ENCODE measurements around the gene TUT7.
"Not testable (repeated sequence)": the region's sequence is repeated elsewhere in the genome, so short reads cannot be mapped to it uniquely, and the experiment has no call there.

Gene TUT7

DNA sequence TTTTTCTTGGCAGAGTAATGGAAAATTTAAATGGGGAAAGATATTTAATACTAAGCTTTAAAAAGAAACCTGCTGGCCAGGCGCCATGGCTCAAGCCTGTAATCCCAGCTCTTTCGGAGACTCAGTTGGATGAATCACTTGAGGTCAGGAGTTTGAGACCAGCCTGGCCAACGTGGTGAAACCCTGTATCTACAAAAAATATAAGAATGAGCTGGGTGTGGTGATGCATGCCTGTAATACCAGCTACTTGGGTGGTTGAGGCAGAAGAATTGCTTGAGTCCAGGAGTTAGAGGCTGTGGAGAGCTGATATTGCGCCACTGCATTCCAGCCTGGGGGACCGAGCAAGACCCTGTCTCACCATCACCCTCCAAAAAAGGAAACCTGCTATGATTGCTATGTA lies 32.8 kb downstream of the TUT7 start:
- H3K18ac ChIP-seq (ENCODE audit: low read length): no peak overlapping the region
- no peak overlapping the region for H3K4ac ChIP-seq (ENCODE audit: low read length)
- no peak overlapping the region for H2AFZ ChIP-seq (ENCODE audit: low read length)
- H3K23ac ChIP-seq (ENCODE audit: low read depth, low read length, poor library complexity): no peak overlapping the region
- H3K27ac ChIP-seq (replicated peaks; ENCODE audit: low read length): no peak overlapping the region
- no peak overlapping the region for H3K9ac ChIP-seq (ENCODE audit: low read depth, low read length, poor library complexity)
- H3K14ac ChIP-seq (ENCODE audit: low read length): no peak overlapping the region
- DNase-seq (ENCODE audit: low spot score): no peak
- H3K27me3 ChIP-seq (ENCODE audit: control insufficient read depth in 3 of 3, insufficient read depth in 3 of 3, low read depth in 1 of 3, low read length in 3 of 3): no peaks in the 10 kb centered on the region
- no peak overlapping the region for H2BK12ac ChIP-seq (ENCODE audit: low read length)
- no peak overlapping the region for H3K4me2 ChIP-seq (ENCODE audit: insufficient read depth, low read length, poor library complexity, severe bottlenecking)
- no peaks in the 10 kb centered on the region for H3K4me1 ChIP-seq (ENCODE audit: control insufficient read depth in 2 of 2, insufficient read depth in 1 of 2, low read depth in 1 of 2, low read length in 2 of 2)
- no peak overlapping the region for H4K8ac ChIP-seq (ENCODE audit: low read depth, low read length)
- H3K4me3 ChIP-seq (ENCODE audit: low read length in 2 of 2): no peak overlapping the region
- H2BK5ac ChIP-seq (ENCODE audit: low read length): no peak overlapping the region
- H2BK120ac ChIP-seq (ENCODE audit: low read depth, low read length): no peak overlapping the region
- no peaks in the 10 kb centered on the region for H3K9me3 ChIP-seq (replicated peaks in 1 of 2; ENCODE audit: control insufficient read depth in 2 of 2, insufficient read depth in 1 of 2, low read depth in 1 of 2, low read length in 2 of 2)
- H3K36me3 ChIP-seq (replicated peaks in 1 of 2; ENCODE audit: control insufficient read depth in 2 of 2, insufficient read depth in 2 of 2, low read length in 2 of 2): peaks cover 20 to 98% of the 10 kb centered on the region in 2 donors
- H3K79me1 ChIP-seq (ENCODE audit: low read depth, low read length): no peaks in the 10 kb centered on the region
- WGBS, 2 donors (ENCODE audit: extremely low coverage in 2 of 2, insufficient read length in 2 of 2, insufficient replicate concordance in 1 of 2): no CpG with 5 or more reads among the region's 5 CpGs
- H2AK5ac ChIP-seq (ENCODE audit: low read depth, low read length): no peak overlapping the region
- H2BK15ac ChIP-seq (ENCODE audit: low read length): no peak overlapping the region
- no peak overlapping the region for H4K91ac ChIP-seq (ENCODE audit: low read depth, low read length, poor library complexity)

DNA sequence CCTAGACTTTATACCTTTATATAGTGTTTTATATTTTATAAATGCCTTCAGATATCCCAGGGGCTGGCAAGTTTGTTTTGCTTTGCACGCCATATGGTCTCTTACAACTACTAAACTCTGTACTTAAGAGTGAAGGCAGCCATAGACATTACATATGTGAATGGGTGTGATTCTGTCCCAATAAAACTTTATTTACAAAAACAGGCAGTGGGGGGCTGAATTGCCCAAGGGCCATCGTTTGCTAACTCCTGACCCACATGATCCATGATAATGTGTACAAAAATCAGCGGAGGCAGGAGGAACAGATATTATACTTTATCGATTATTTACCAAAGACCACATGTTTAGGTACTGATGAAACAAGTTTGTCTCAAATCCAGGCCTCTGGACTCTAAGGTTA lies 36.0 kb downstream of the TUT7 start:
- no peak overlapping the region for H3K4me2 ChIP-seq (ENCODE audit: insufficient read depth, low read length, poor library complexity, severe bottlenecking)
- no peak overlapping the region for H3K18ac ChIP-seq (ENCODE audit: low read length)
- no peak overlapping the region for H4K8ac ChIP-seq (ENCODE audit: low read depth, low read length)
- no CpG with 5 or more reads among the region's 4 CpGs for WGBS, 2 donors (ENCODE audit: extremely low coverage in 2 of 2, insufficient read length in 2 of 2, insufficient replicate concordance in 1 of 2)
- H3K23ac ChIP-seq (ENCODE audit: low read depth, low read length, poor library complexity): no peak overlapping the region
- H2BK5ac ChIP-seq (ENCODE audit: low read length): no peak overlapping the region
- no peak overlapping the region for H4K91ac ChIP-seq (ENCODE audit: low read depth, low read length, poor library complexity)
- no peak overlapping the region for H3K14ac ChIP-seq (ENCODE audit: low read length)
- no peak for DNase-seq (ENCODE audit: low spot score)
- H3K79me1 ChIP-seq (ENCODE audit: low read depth, low read length): no peaks in the 10 kb centered on the region
- no peak overlapping the region for H2BK15ac ChIP-seq (ENCODE audit: low read length)
- H3K4ac ChIP-seq (ENCODE audit: low read length): no peak overlapping the region
- H2BK120ac ChIP-seq (ENCODE audit: low read depth, low read length): no peak overlapping the region
- no peaks in the 10 kb centered on the region for H3K27me3 ChIP-seq (ENCODE audit: control insufficient read depth in 3 of 3, insufficient read depth in 3 of 3, low read depth in 1 of 3, low read length in 3 of 3)
- H3K9ac ChIP-seq (ENCODE audit: low read depth, low read length, poor library complexity): no peak overlapping the region
- H2AK5ac ChIP-seq (ENCODE audit: low read depth, low read length): no peak overlapping the region
- no peak overlapping the region for H3K4me3 ChIP-seq (ENCODE audit: low read length in 2 of 2)
- no peak overlapping the region for H2AFZ ChIP-seq (ENCODE audit: low read length)
- no peaks in the 10 kb centered on the region for H3K9me3 ChIP-seq (replicated peaks in 1 of 2; ENCODE audit: control insufficient read depth in 2 of 2, insufficient read depth in 1 of 2, low read depth in 1 of 2, low read length in 2 of 2)
- peaks cover 13 to 98% of the 10 kb centered on the region in 2 donors for H3K36me3 ChIP-seq (replicated peaks in 1 of 2; ENCODE audit: control insufficient read depth in 2 of 2, insufficient read depth in 2 of 2, low read length in 2 of 2)
- no peaks in the 10 kb centered on the region for H3K4me1 ChIP-seq (ENCODE audit: control insufficient read depth in 2 of 2, insufficient read depth in 1 of 2, low read depth in 1 of 2, low read length in 2 of 2)
- no peak overlapping the region for H3K27ac ChIP-seq (replicated peaks; ENCODE audit: low read length)
- H2BK12ac ChIP-seq (ENCODE audit: low read length): no peak overlapping the region

GRCh38 chr9:86315078-86315477 lies 39.1 kb downstream of the TUT7 start:
- Histone ChIP-seq H3K9me3 (replicated peaks in 1 of 2; ENCODE audit: control insufficient read depth in 2 of 2, insufficient read depth in 1 of 2, low read depth in 1 of 2, low read length in 2 of 2) (peaks cover 0 to 4% of the 10 kb centered on the region in 2 donors), H3K4ac (ENCODE audit: low read length) (no peak overlapping the region), H3K27me3 (ENCODE audit: control insufficient read depth in 3 of 3, insufficient read depth in 3 of 3, low read depth in 1 of 3, low read length in 3 of 3) (no peaks in the 10 kb centered on the region), H4K8ac (ENCODE audit: low read depth, low read length) (no peak overlapping the region), H3K4me2 (ENCODE audit: insufficient read depth, low read length, poor library complexity, severe bottlenecking) (no peak overlapping the region), H3K27ac (replicated peaks; ENCODE audit: low read length) (no peak overlapping the region), H3K9ac (ENCODE audit: low read depth, low read length, poor library complexity) (no peak overlapping the region), H2BK12ac (ENCODE audit: low read length) (no peak overlapping the region), H2BK15ac (ENCODE audit: low read length) (no peak overlapping the region), H3K4me1 (ENCODE audit: control insufficient read depth in 2 of 2, insufficient read depth in 1 of 2, low read depth in 1 of 2, low read length in 2 of 2) (no peaks in the 10 kb centered on the region), H3K79me1 (ENCODE audit: low read depth, low read length) (no peaks in the 10 kb centered on the region), H4K91ac (ENCODE audit: low read depth, low read length, poor library complexity) (no peak overlapping the region), H3K18ac (ENCODE audit: low read length) (no peak overlapping the region), H2AK5ac (ENCODE audit: low read depth, low read length) (no peak overlapping the region), H2BK120ac (ENCODE audit: low read depth, low read length) (no peak overlapping the region), H2AFZ (ENCODE audit: low read length) (no peak overlapping the region), H3K14ac (ENCODE audit: low read length) (no peak overlapping the region), H2BK5ac (ENCODE audit: low read length) (no peak overlapping the region), H3K36me3 (replicated peaks in 1 of 2; ENCODE audit: control insufficient read depth in 2 of 2, insufficient read depth in 2 of 2, low read length in 2 of 2) (peaks cover 9 to 85% of the 10 kb centered on the region in 2 donors), H3K23ac (ENCODE audit: low read depth, low read length, poor library complexity) (no peak overlapping the region), H3K4me3 (ENCODE audit: low read length in 2 of 2) (no peak overlapping the region)
- no peak for DNase-seq (ENCODE audit: low spot score)
- no CpG with 5 or more reads among the region's 2 CpGs for WGBS, 2 donors (ENCODE audit: extremely low coverage in 2 of 2, insufficient read length in 2 of 2, insufficient replicate concordance in 1 of 2)

DNA sequence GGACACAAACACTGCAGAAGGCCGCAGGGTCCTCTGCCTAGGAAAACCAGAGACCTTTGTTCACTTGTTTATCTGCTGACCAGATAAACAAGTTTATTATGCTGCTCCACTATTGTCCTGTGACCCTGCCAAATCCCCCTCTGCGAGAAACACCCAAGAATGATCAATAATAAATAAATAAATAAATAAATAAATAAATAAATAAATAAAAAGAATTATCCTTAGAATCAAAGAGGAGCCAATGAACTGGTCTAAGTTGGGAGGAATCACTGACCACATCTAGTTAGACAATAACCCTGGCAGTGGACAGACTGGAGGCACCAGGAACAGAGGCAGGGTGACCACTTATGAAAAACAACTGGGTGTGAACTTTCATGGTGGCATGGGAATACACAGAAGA lies 41.3 kb downstream of the TUT7 start:
- H3K14ac ChIP-seq (ENCODE audit: low read length); H2AFZ ChIP-seq (ENCODE audit: low read length); H3K23ac ChIP-seq (ENCODE audit: low read depth, low read length, poor library complexity); H2BK5ac ChIP-seq (ENCODE audit: low read length); DNase-seq (ENCODE audit: low spot score); H3K27ac ChIP-seq (replicated peaks; ENCODE audit: low read length); H2BK120ac ChIP-seq (ENCODE audit: low read depth, low read length); H3K79me1 ChIP-seq (ENCODE audit: low read depth, low read length); H3K18ac ChIP-seq (ENCODE audit: low read length); H4K8ac ChIP-seq (ENCODE audit: low read depth, low read length); H2BK15ac ChIP-seq (ENCODE audit: low read length); H2AK5ac ChIP-seq (ENCODE audit: low read depth, low read length); H3K4ac ChIP-seq (ENCODE audit: low read length); H3K4me1 ChIP-seq (ENCODE audit: control insufficient read depth in 2 of 2, insufficient read depth in 1 of 2, low read depth in 1 of 2, low read length in 2 of 2); H3K4me2 ChIP-seq (ENCODE audit: insufficient read depth, low read length, poor library complexity, severe bottlenecking); H3K9ac ChIP-seq (ENCODE audit: low read depth, low read length, poor library complexity); H4K91ac ChIP-seq (ENCODE audit: low read depth, low read length, poor library complexity); H3K9me3 ChIP-seq (replicated peaks in 1 of 2; ENCODE audit: control insufficient read depth in 2 of 2, insufficient read depth in 1 of 2, low read depth in 1 of 2, low read length in 2 of 2); H3K4me3 ChIP-seq (ENCODE audit: low read length in 2 of 2); H2BK12ac ChIP-seq (ENCODE audit: low read length); H3K27me3 ChIP-seq (ENCODE audit: control insufficient read depth in 3 of 3, insufficient read depth in 3 of 3, low read depth in 1 of 3, low read length in 3 of 3): not testable (repeated sequence)
- peaks cover 9 to 85% of the 10 kb centered on the region in 2 donors for H3K36me3 ChIP-seq (replicated peaks in 1 of 2; ENCODE audit: control insufficient read depth in 2 of 2, insufficient read depth in 2 of 2, low read length in 2 of 2)
- no CpG with 5 or more reads among the region's 2 CpGs for WGBS, 2 donors (ENCODE audit: extremely low coverage in 2 of 2, insufficient read length in 2 of 2, insufficient replicate concordance in 1 of 2)

Data from neuronal stem cell (in vitro differentiated cells).